ENCODE data around the gene MIGA2. TPM values are rescaled to one million over a fixed set of nuclear protein-coding genes. Genes with fewer than 3 reads are reported as not detected.
A peak's percentile ranks its signal among the peaks of the same experiment; 100 is the strongest.

The MIGA2 gene
- total and polyA plus RNA-seq, 2 of the 4 experiments (the other 2 are of a cell fraction) = 12.5 to 25.3 TPM

GRCh38 chr9:129023036-129023907 lies 13.2 kb upstream of the MIGA2 start:
- Histone ChIP-seq H3K4me1 (ENCODE audit: control insufficient read depth, insufficient read depth, low read length) (peaks cover 27% of the 10 kb centered on the region), H2BK5ac (ENCODE audit: low read depth, low read length, poor library complexity, severe bottlenecking) (peak overlapping the region; percentile 11), H3K79me1 (ENCODE audit: low read depth in 1 of 2, low read length in 2 of 2) (peaks cover 21 to 55% of the 10 kb centered on the region in 2 experiments), H2BK120ac (ENCODE audit: low read depth, low read length) (no peak overlapping the region), H3K18ac (ENCODE audit: low read depth, low read length) (no peak overlapping the region; the same call in 1 of the 2 replicates), H3K23ac (ENCODE audit: low read depth, low read length) (peak overlapping the region; percentile 71; the same call in 1 of the 2 replicates), H3K36me3 (ENCODE audit: control insufficient read depth, insufficient read depth, low read length) (no peaks in the 10 kb centered on the region), H3K4ac (ENCODE audit: low read depth, low read length) (peak overlapping the region; percentile 69), H2AK9ac (replicated peaks; ENCODE audit: low read depth, low read length, poor library complexity) (peak overlapping the region; percentile 79), H3K9me3 (ENCODE audit: control insufficient read depth, insufficient read depth, low read length) (no peaks in the 10 kb centered on the region), H3K9me1 (ENCODE audit: insufficient read depth, low read length) (peaks cover 19% of the 10 kb centered on the region), H4K91ac (ENCODE audit: insufficient read depth, low read depth, low read length) (no peak overlapping the region), H3K9ac (ENCODE audit: low read depth, low read length) (no peak overlapping the region), H2BK15ac (ENCODE audit: low read depth, low read length) (no peak overlapping the region; the same call in 2 of the 3 replicates), H4K8ac (ENCODE audit: low read depth in 2 of 2, low read length in 2 of 2) (peak overlapping the region in 1 of 2 experiments; percentile 46; a peak in 1 of 4 replicates), H4K20me1 (ENCODE audit: insufficient read depth, low read length) (peaks cover 20% of the 10 kb centered on the region), H3K4me3 (ENCODE audit: insufficient read depth, low read depth, low read length) (no peak overlapping the region), H3K56ac (ENCODE audit: extremely low read depth, insufficient read depth, low read length) (no peak overlapping the region), H2AFZ (replicated peaks; ENCODE audit: low read length, poor library complexity) (peak overlapping the region; percentile 69), H2BK20ac (ENCODE audit: low read depth, low read length) (peak overlapping the region; percentile 34; the same call in 1 of the 2 replicates), H3K14ac (replicated peaks; ENCODE audit: low read depth, low read length) (peak overlapping the region; percentile 66; the same call in 1 of the 2 replicates), H3K27ac (ENCODE audit: insufficient read depth, low read length) (peak overlapping the region; percentile 69), H3K27me3 (ENCODE audit: control insufficient read depth, insufficient read depth, low read length) (no peaks in the 10 kb centered on the region), H4K5ac (ENCODE audit: low read depth, low read length) (peak overlapping the region; percentile 67; the same call in 1 of the 2 replicates), H2AK5ac (ENCODE audit: low read depth, low read length) (peak overlapping the region; percentile 70; the same call in 1 of the 2 replicates), H3K4me2 (ENCODE audit: low read depth, low read length) (peak overlapping the region; percentile 39; the same call in 1 of the 2 replicates)
- no peak for TF ChIP-seq MAFK (IDR thresholded peaks at IDR 0.05; ENCODE audit: low read depth, low read length)
- no peak for TF ChIP-seq BHLHE40 (IDR thresholded peaks at IDR 0.05; ENCODE audit: low read depth, low read length)
- TF ChIP-seq RCOR1 (IDR thresholded peaks at IDR 0.05; ENCODE audit: insufficient replicate concordance, low read length) = peak; percentile 100
- no peak for TF ChIP-seq RAD21 (IDR thresholded peaks at IDR 0.05; ENCODE audit: low read length)
- TF ChIP-seq FOS (IDR thresholded peaks at IDR 0.05; ENCODE audit: low read depth, low read length) = peak; percentile 58
- TF ChIP-seq MAZ (IDR thresholded peaks at IDR 0.05; ENCODE audit: borderline replicate concordance, low read depth, low read length) = peak; percentile 45; the same call in 1 of the 2 replicates
- POLR2A ChIA-PET (ENCODE audit: unreplicated experiment) = no interaction called here
- dilution Hi-C loops (cut with HindIII; ENCODE audit: low sequenced_read_pairs, unreplicated experiment) = no loop called here
- no TSS peak for BruUV-seq (replicated peaks)
- peak; percentile 79 for DNase-seq
- in situ Hi-C loops (cut with MboI; ENCODE audit: low sequenced_read_pairs) = no loop called here
- CTCF ChIA-PET = interaction anchor here (1.1 kb wide), 1 partner anchor 16 kb away, joined by 3 read pairs; no protein-coding TSS in a partner anchor
- WGBS, 2 experiments (ENCODE audit: extremely low coverage in 2 of 2, insufficient read length in 1 of 2) = 72% methylated on average over 10 of the region's 16 CpGs; no CpG with 5 or more reads in 1 of the 2 experiments
- intact Hi-C loops (cut with micrococcal nuclease) = no loop called here
- ATAC-seq (ENCODE audit: low read depth) = peak; percentile 28

Data from IMR-90 (cell line).